B cell (primary cell): ENCODE results near the gene NMNAT3. TPM values are rescaled to one million over a fixed set of nuclear protein-coding genes. Genes with fewer than 3 reads are reported as not detected.

Source experiments
- ATAC-seq: fragments of 200-7000 bp; cut with Tn5 transposase; one replicate; pipeline ENCODE4 v1.10.0; 2021; ENCODE audit warnings: low read depth, mild to moderate bottlenecking, moderate number of reproducible peaks, moderate library complexity
- CTCF ChIA-PET: fragments of 350-600 bp; sonication (Branson Sonifier 250); formaldehyde crosslinking; loops from one replicate; lab custom pipeline; 2021; ENCODE audit warnings: antibody characterized with exemption, inconsistent platforms; lab: Charles Lee
- POLR2A ChIA-PET: fragments of 350-600 bp; sonication (Branson Sonifier 250); formaldehyde crosslinking; loops from one replicate; lab custom pipeline; 2021; ENCODE audit warnings: antibody characterized with exemption; lab: Charles Lee
- DNase-seq: peaks from one replicate; pipeline ENCODE4 v3.0.0; 2013
- H2AFZ ChIP-seq: 2 replicates; pipeline ENCODE4 v1.6.1; 2012; ENCODE audit warnings: mild to moderate bottlenecking, low read depth, low read length; ENCODE audit not compliant: insufficient read depth, poor library complexity, severe bottlenecking
- H3K27ac ChIP-seq, 2 donors: 1 replicate in 1 of 2; 2 replicates in 1 of 2; pipeline ENCODE4 v1.5.1; 2012 to 2013; ENCODE audit warnings: low read length in 2 of 2, mild to moderate bottlenecking in 2 of 2, moderate library complexity in 1 of 2
- H3K27me3 ChIP-seq, 4 experiments: fragments of 200-600 bp in 1 of 4; sonication (generic) in 1 of 4; replicated peaks in 1 of 4; 1 replicate in 2 of 4; 2 replicates in 2 of 4; pipeline versions ENCODE4 v1.6.1 to v1.7.0; 2013 to 2016; ENCODE audit warnings: low read length in 3 of 4, mild to moderate bottlenecking in 2 of 4, mixed read lengths in 1 of 4, moderate library complexity in 1 of 4; ENCODE audit not compliant: insufficient read depth in 4 of 4, control insufficient read depth in 3 of 4; ENCODE audit errors: control extremely low read depth in 1 of 4
- H3K36me3 ChIP-seq, 2 experiments: replicated peaks in 1 of 2; 1 replicate in 1 of 2; 2 replicates in 1 of 2; pipeline versions ENCODE4 v1.6.1 to v1.7.1; 2013; ENCODE audit warnings: low read length in 1 of 2; ENCODE audit not compliant: insufficient read depth in 2 of 2, control insufficient read depth in 1 of 2; ENCODE audit errors: control extremely low read depth in 1 of 2, extremely low read depth in 1 of 2
- H3K4me1 ChIP-seq, 2 donors: fragments of 200-600 bp in 1 of 2; sonication (generic) in 1 of 2; 1 replicate in 1 of 2; 2 replicates in 1 of 2; pipeline versions ENCODE4 v1.5.1 to v1.6.1; 2013 to 2017; ENCODE audit warnings: low read length in 2 of 2; ENCODE audit not compliant: control insufficient read depth in 2 of 2, insufficient read depth in 2 of 2
- H3K4me2 ChIP-seq: replicated peaks from 2 replicates; pipeline ENCODE3; 2012; ENCODE audit warnings: mild to moderate bottlenecking, low read depth, low read length; ENCODE audit not compliant: poor library complexity, severe bottlenecking
- H3K4me3 ChIP-seq, 5 experiments: fragments of 200-600 bp in 1 of 5; sonication (generic) in 1 of 5; 1 replicate in 3 of 5; 2 replicates in 2 of 5; pipeline versions ENCODE4 v1.5.1 to v1.7.0; 2011 to 2016; ENCODE audit warnings: low read length in 4 of 5, mild to moderate bottlenecking in 4 of 5, low read depth in 2 of 5, control low read depth in 1 of 5, moderate library complexity in 1 of 5; ENCODE audit not compliant: insufficient read depth in 1 of 5; ENCODE audit errors: control extremely low read depth in 1 of 5, extremely low read depth in 1 of 5
- H3K79me2 ChIP-seq: fragments of 200-600 bp; sonication (generic); one replicate; pipeline ENCODE4 v1.6.0; 2016; ENCODE audit warnings: low read length; ENCODE audit not compliant: control insufficient read depth, insufficient read depth
- H3K9ac ChIP-seq: fragments of 200-600 bp; sonication (generic); 2 replicates; pipeline ENCODE4 v1.6.1; 2017; ENCODE audit warnings: mild to moderate bottlenecking, low read length, moderate library complexity
- H3K9me3 ChIP-seq, 3 donors: one replicate each; pipeline versions ENCODE4 v1.6.1 to v1.7.1; 2013; ENCODE audit warnings: low read length in 2 of 3; ENCODE audit not compliant: control insufficient read depth in 2 of 3, insufficient read depth in 1 of 3; ENCODE audit errors: control extremely low read depth in 1 of 3
- H4K20me1 ChIP-seq: 2 replicates; pipeline ENCODE4 v1.6.0; 2012; ENCODE audit warnings: mild to moderate bottlenecking, low read length; ENCODE audit not compliant: insufficient read depth, control insufficient read depth, poor library complexity, severe bottlenecking
- H3K27ac Mint-ChIP-seq: one replicate; pipeline ENCODE4 v1.8.0; 2021; ENCODE audit warnings: mixed read lengths
- H3K27me3 Mint-ChIP-seq: one replicate; pipeline ENCODE4 v1.8.0; 2021; ENCODE audit warnings: mixed read lengths
- H3K4me1 Mint-ChIP-seq: one replicate; pipeline ENCODE4 v1.8.0; 2021; ENCODE audit warnings: mixed read lengths
- H3K4me3 Mint-ChIP-seq: one replicate; pipeline ENCODE4 v1.8.0; 2021; ENCODE audit warnings: mixed read lengths
- H3K9me3 Mint-ChIP-seq: one replicate; pipeline ENCODE4 v1.8.0; 2022; ENCODE audit warnings: mixed read lengths; ENCODE audit not compliant: insufficient read depth
- EZH2 ChIP-seq: IDR thresholded peaks from 2 replicates; pipeline ENCODE4 v1.6.1; 2012; ENCODE audit warnings: borderline replicate concordance, low read depth, mild to moderate bottlenecking, moderate library complexity, low read length; ENCODE audit not compliant: insufficient read depth, poor library complexity, severe bottlenecking
- WGBS: methylation state at CpG from one replicate; pipeline ENCODE4 v1.1.5; 2013; ENCODE audit warnings: missing lambda C conversion rate; ENCODE audit not compliant: insufficient coverage; 5-methylcytosine and 5-hydroxymethylcytosine counted together
- intact Hi-C: fragments of 100-400 bp; cut with micrococcal nuclease; formaldehyde crosslinking; loops from one replicate; pipeline ENCODE4 v1.10.0; 2022
- polyA plus RNA-seq: library from polyadenylated mRNA; depleted of rRNA; stranded (reverse); fragments of >200 nt; gene quantifications from 2 replicates; pipeline ENCODE4 v1.2.3, GENCODE V29; 2012
- total RNA-seq, 2 donors: library from RNA; stranded (reverse); fragments of 120-200 nt in 1 of 2; gene quantifications; 1 replicate in 1 of 2; 2 replicates in 1 of 2; pipeline versions ENCODE4 v1.2.3 to v1.2.4, GENCODE V29; 2013 to 2022
- TF ChIP-seq, protein P1 (sequence below): fragments of 200-600 bp; IDR thresholded peaks from one replicate; pipeline ENCODE4 v1.8.0; 2022; ENCODE audit warnings: antibody characterized with exemption, mild to moderate bottlenecking

NMNAT3 gene
- total and polyA plus RNA-seq, 2 donors (not counting 1 experiment from before 2014, with no cell fraction given), result 1.9 to 3.3 TPM

DNA sequence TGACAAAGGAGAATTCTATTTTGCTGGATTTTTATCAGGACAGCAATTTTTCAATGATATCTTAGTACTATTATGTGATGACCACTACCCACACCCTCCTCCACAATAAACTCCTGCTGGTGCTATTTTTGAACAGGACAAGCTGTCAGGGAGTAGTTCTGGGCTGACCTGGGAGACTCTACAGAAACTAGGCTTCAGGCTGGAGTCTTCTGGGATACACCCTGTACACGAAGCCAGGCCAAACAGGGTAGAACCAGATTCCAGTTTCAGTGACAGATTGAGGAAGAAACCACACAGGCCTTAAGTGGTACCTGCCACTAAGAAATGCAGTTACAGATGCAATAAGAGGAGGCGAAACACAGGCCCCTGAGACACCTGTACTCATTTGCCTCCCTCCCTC lies 12.8 kb downstream of the NMNAT3 start:
- ATAC-seq, result no peak
- Histone ChIP-seq H3K4me3 (no peak overlapping the region), H4K20me1 (no peaks in the 10 kb centered on the region), H3K27me3 (no peaks in the 10 kb centered on the region), H3K9ac (no peak overlapping the region), H3K4me2 (no peak overlapping the region), H2AFZ (no peak overlapping the region), H3K79me2 (no peaks in the 10 kb centered on the region), H3K27ac (no peak overlapping the region), H3K4me1 (no peaks in the 10 kb centered on the region), H3K36me3 (no peaks in the 10 kb centered on the region), H3K9me3 (no peaks in the 10 kb centered on the region)
- TF ChIP-seq, protein P1, sequence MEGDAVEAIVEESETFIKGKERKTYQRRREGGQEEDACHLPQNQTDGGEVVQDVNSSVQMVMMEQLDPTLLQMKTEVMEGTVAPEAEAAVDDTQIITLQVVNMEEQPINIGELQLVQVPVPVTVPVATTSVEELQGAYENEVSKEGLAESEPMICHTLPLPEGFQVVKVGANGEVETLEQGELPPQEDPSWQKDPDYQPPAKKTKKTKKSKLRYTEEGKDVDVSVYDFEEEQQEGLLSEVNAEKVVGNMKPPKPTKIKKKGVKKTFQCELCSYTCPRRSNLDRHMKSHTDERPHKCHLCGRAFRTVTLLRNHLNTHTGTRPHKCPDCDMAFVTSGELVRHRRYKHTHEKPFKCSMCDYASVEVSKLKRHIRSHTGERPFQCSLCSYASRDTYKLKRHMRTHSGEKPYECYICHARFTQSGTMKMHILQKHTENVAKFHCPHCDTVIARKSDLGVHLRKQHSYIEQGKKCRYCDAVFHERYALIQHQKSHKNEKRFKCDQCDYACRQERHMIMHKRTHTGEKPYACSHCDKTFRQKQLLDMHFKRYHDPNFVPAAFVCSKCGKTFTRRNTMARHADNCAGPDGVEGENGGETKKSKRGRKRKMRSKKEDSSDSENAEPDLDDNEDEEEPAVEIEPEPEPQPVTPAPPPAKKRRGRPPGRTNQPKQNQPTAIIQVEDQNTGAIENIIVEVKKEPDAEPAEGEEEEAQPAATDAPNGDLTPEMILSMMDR, result no peak
- TF ChIP-seq EZH2, result no peak
- no peaks in the 10 kb centered on the region for H3K27me3 Mint-ChIP-seq
- intact Hi-C loops, result no loop called here
- no peak overlapping the region for H3K4me3 Mint-ChIP-seq
- POLR2A ChIA-PET, result no interaction called here
- H3K4me1 Mint-ChIP-seq, result no peaks in the 10 kb centered on the region
- no peak overlapping the region for H3K27ac Mint-ChIP-seq
- WGBS, result 90% methylated on average over 1 of the region's 2 CpGs
- CTCF ChIA-PET, result no interaction called here
- H3K9me3 Mint-ChIP-seq, result no peaks in the 10 kb centered on the region
- no peak for DNase-seq

GRCh38 chr3:139660269-139660668 lies 17.5 kb downstream of the NMNAT3 start:
- no peak overlapping the region for H3K27ac ChIP-seq
- no peaks in the 10 kb centered on the region for H3K27me3 Mint-ChIP-seq
- H3K4me2 ChIP-seq, result no peak overlapping the region
- H3K27ac Mint-ChIP-seq, result no peak overlapping the region
- no peak overlapping the region for H3K4me3 ChIP-seq
- no peak overlapping the region for H3K9ac ChIP-seq
- no peaks in the 10 kb centered on the region for H4K20me1 ChIP-seq
- no peaks in the 10 kb centered on the region for H3K4me1 Mint-ChIP-seq
- CTCF ChIA-PET, result no interaction called here
- H3K4me3 Mint-ChIP-seq, result no peak overlapping the region
- DNase-seq, result no peak
- no peaks in the 10 kb centered on the region for H3K79me2 ChIP-seq
- no peaks in the 10 kb centered on the region for H3K4me1 ChIP-seq
- H3K9me3 ChIP-seq, result no peaks in the 10 kb centered on the region
- intact Hi-C loops, result no loop called here
- H2AFZ ChIP-seq, result no peak overlapping the region
- H3K9me3 Mint-ChIP-seq, result no peaks in the 10 kb centered on the region
- POLR2A ChIA-PET, result no interaction called here
- no peak for ATAC-seq
- no CpG with 5 or more reads among the region's 1 CpG for WGBS
- H3K27me3 ChIP-seq, result no peaks in the 10 kb centered on the region
- no peaks in the 10 kb centered on the region for H3K36me3 ChIP-seq
- no peak for TF ChIP-seq EZH2
- TF ChIP-seq, protein P1, result no peak
